Fibroblast of mammary gland (primary cell): Measurements from ENCODE around the gene FAM90A1.
"Not testable (repeated sequence)": the region's sequence is repeated elsewhere in the genome, so short reads cannot be mapped to it uniquely, and the experiment has no call there.

ENCODE experiments used
- DNase-seq: peaks from one replicate; pipeline ENCODE4 v3.0.0-alpha.2; 2010; ENCODE audit warnings: low read depth
- H3K4me3 ChIP-seq: 2 replicates; pipeline ENCODE4 v1.5.1; 2011; ENCODE audit warnings: low read depth, mild to moderate bottlenecking, low read length, moderate library complexity; ENCODE audit not compliant: control insufficient read depth

The FAM90A1 gene

GRCh38 chr12:8226992-8227731 lies at the start of gene FAM90A1:
TSS of gene FAM90A1 (minus strand) at chr12:8227618. CDS start at chr12:8224832, 2,786 bp downstream.
- H3K4me3 ChIP-seq, DNase-seq: not testable (repeated sequence)

- H3K4me3 ChIP-seq, DNase-seq: not testable (repeated sequence)
Observed at GRCh38 chr12:8276397-8276796, 49.0 kb upstream of the FAM90A1 start.

- DNase-seq, H3K4me3 ChIP-seq: not testable (repeated sequence)
Observed at GRCh38 chr12:8266706-8267105, 39.3 kb upstream of the FAM90A1 start.

- DNase-seq, H3K4me3 ChIP-seq: not testable (repeated sequence)
Observed at GRCh38 chr12:8264236-8264635, 36.8 kb upstream of the FAM90A1 start.

GRCh38 chr12:8261111-8261554 lies 33.7 kb upstream of the FAM90A1 start:
- not testable (repeated sequence) for H3K4me3 ChIP-seq, DNase-seq

GRCh38 chr12:8256356-8256755 lies 28.9 kb upstream of the FAM90A1 start:
- DNase-seq, H3K4me3 ChIP-seq: not testable (repeated sequence)

GRCh38 chr12:8254705-8255104 lies 27.3 kb upstream of the FAM90A1 start:
- H3K4me3 ChIP-seq, DNase-seq: not testable (repeated sequence)

- not testable (repeated sequence) for DNase-seq, H3K4me3 ChIP-seq
Observed at GRCh38 chr12:8252056-8252818, 24.8 kb upstream of the FAM90A1 start.

GRCh38 chr12:8251616-8252015 lies 24.2 kb upstream of the FAM90A1 start:
- H3K4me3 ChIP-seq = not testable (repeated sequence)

GRCh38 chr12:8246941-8247535 lies 19.6 kb upstream of the FAM90A1 start:
- peak; percentile 70 for DNase-seq
- not testable (repeated sequence) for H3K4me3 ChIP-seq

More at GRCh38 chr12:8251616-8252015, 24.2 kb upstream of the FAM90A1 start:
- not testable (repeated sequence) for DNase-seq

GRCh38 chr12:8243682-8244161 lies 16.3 kb upstream of the FAM90A1 start:
- H3K4me3 ChIP-seq = peak overlapping the region; percentile 61
- DNase-seq = not testable (repeated sequence)

GRCh38 chr12:8242880-8243681 lies 15.7 kb upstream of the FAM90A1 start:
- H3K4me3 ChIP-seq = peak overlapping the region; percentile 70
- peak; percentile 92 for DNase-seq

- DNase-seq = not testable (repeated sequence)
- H3K4me3 ChIP-seq = peak overlapping the region; percentile 70
Observed at GRCh38 chr12:8242622-8242879, 15.1 kb upstream of the FAM90A1 start.

GRCh38 chr12:8241917-8242621 lies 14.7 kb upstream of the FAM90A1 start:
- H3K4me3 ChIP-seq = peak overlapping the region; percentile 70
- peak; percentile 55 for DNase-seq

GRCh38 chr12:8240340-8241114 lies 13.1 kb upstream of the FAM90A1 start:
- not testable (repeated sequence) for DNase-seq

GRCh38 chr12:8237031-8237430 lies 9.6 kb upstream of the FAM90A1 start:
- not testable (repeated sequence) for H3K4me3 ChIP-seq, DNase-seq

More at GRCh38 chr12:8240340-8241114, 13.1 kb upstream of the FAM90A1 start:
- H3K4me3 ChIP-seq = not testable (repeated sequence)
